NK-92 (cell line): ENCODE results near the gene TWF2.

Experiments used
- DNase-seq: peaks from one replicate; lab custom pipeline; 2025; ENCODE audit not compliant: unreplicated experiment; lab: John Stamatoyannopoulos, UW

TWF2 gene

GRCh38 chr3:52223449-52224408 lies 15.2 kb downstream of the TWF2 start:
- no peak for DNase-seq

GRCh38 chr3:52222319-52223221 lies 16.4 kb downstream of the TWF2 start:
- no peak for DNase-seq

- no peak for DNase-seq
Observed at GRCh38 chr3:52221563-52222318, 17.2 kb downstream of the TWF2 start.

- no peak for DNase-seq
Observed at GRCh38 chr3:52221141-52221562, 17.8 kb downstream of the TWF2 start.

- DNase-seq: peak; percentile 22
Observed at GRCh38 chr3:52220380-52221026, 18.5 kb downstream of the TWF2 start.

- DNase-seq: no peak
Observed at GRCh38 chr3:52218937-52219650, 19.9 kb downstream of the TWF2 start.

GRCh38 chr3:52218454-52218853 lies 20.5 kb downstream of the TWF2 start:
- DNase-seq: no peak

- DNase-seq: no peak
Observed at GRCh38 chr3:52218026-52218425, 20.9 kb downstream of the TWF2 start.

GRCh38 chr3:52217409-52217805 lies 21.6 kb downstream of the TWF2 start:
- no peak for DNase-seq

- no peak for DNase-seq
Observed at GRCh38 chr3:52216585-52217408, 22.2 kb downstream of the TWF2 start.

GRCh38 chr3:52215351-52215750 lies 23.6 kb downstream of the TWF2 start:
- no peak for DNase-seq

GRCh38 chr3:52213901-52214300 lies 25.1 kb downstream of the TWF2 start:
- no peak for DNase-seq

GRCh38 chr3:52213005-52213404 lies 26.0 kb downstream of the TWF2 start:
- no peak for DNase-seq

- DNase-seq: no peak
Observed at GRCh38 chr3:52211268-52211891, 27.6 kb downstream of the TWF2 start.

GRCh38 chr3:52210550-52211046 lies 28.4 kb downstream of the TWF2 start:
- DNase-seq: no peak

- DNase-seq: no peak
Observed at GRCh38 chr3:52210037-52210436, 28.9 kb downstream of the TWF2 start.

GRCh38 chr3:52208556-52208955 lies 30.4 kb downstream of the TWF2 start:
- DNase-seq: no peak

GRCh38 chr3:52205727-52206372 lies 33.1 kb downstream of the TWF2 start:
- DNase-seq: no peak
